Posterior vena cava (tissue), 2 donors: ENCODE measurements around the gene AFF3. TPM values are rescaled to one million over a fixed set of nuclear protein-coding genes. Genes with fewer than 3 reads are reported as not detected.

Experiments
- DNase-seq: peaks from one replicate; pipeline ENCODE4 v3.0.0-alpha.2; 2020; ENCODE audit warnings: low spot score
- intact Hi-C, 2 donors: fragments of 100-400 bp; cut with DNase I; formaldehyde crosslinking; loops; one replicate each; pipeline versions ENCODE4 v1.14.1 to v1.14.2; 2022 to 2023
- total RNA-seq, 2 donors: library from RNA; stranded (reverse); fragmentation: NEBNext Ultra II Directional; extraction: Animal tissue kit (Norgen Biotek cat#: 25700); gene quantifications; one replicate each; pipeline ENCODE4 v1.2.1, GENCODE V29; 2021
- donor health status: DM: yes; HTN: yes; CAD: no.
- donor health status: DM: yes; HTN: yes; CAD: no.

Gene AFF3
- total RNA-seq, 2 donors from 2014 or later = 15.5 to 26.4 TPM

DNA sequence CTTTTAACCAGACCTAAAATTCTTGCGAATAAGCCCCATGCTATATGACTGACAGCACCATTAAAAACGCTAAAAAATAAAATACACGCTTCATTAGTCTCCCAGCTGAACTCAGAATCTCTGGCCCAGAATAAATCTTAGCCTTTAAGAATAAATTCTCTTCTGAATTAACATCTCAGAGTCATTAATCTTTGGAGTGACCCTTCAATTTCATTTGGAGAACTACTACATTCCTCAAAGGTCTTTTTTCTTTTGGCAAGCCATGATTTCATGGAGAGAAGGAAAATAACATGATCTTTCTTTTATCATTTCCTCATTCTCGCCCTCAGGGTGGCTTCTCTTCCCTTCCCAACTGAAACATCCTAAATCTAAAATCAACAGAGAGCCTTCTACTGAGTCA, 259.0 kb downstream of the AFF3 start:
- DNase-seq = no peak
- intact Hi-C loops = no loop called here

DNA sequence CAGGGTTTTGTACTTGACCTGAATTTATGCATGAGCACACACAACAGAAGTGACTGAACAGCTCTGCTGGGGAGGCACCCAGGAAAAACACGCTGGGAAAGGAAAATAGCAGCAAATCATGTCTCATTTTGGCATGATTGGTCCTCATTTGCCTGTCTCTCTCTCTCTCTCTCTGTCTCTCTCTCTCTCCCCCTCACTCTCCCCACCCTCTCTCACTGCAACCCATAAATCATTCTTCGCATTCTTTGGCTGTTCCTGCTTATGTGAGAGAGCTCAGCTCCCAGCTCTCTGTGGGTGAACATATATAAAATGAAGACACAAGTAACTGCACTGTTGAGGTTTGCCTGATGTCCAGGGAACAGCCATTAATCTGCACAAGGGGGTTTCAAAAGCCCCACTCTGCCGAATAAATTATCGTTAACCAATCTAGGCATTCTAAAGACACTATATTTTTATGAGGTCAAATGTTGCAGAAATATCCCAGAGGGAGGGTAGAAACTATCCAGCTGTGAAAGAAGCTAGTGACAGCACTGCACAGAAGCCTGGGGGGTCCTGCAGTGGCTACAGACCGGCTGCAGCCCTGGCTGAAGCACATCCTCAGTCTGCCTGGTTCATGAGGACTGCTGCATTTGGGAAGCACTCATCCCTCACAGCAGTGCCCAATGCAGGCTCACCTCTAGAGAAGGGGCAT, 260.3 kb downstream of the AFF3 start:
- intact Hi-C loops = no loop called here

GRCh38 chr2:99880964-99881294, 261.5 kb downstream of the AFF3 start:
- DNase-seq = no peak
- intact Hi-C loops = no loop called here

More for the DNA sequence above, 260.3 kb downstream of the AFF3 start:
- DNase-seq = no peak

DNA sequence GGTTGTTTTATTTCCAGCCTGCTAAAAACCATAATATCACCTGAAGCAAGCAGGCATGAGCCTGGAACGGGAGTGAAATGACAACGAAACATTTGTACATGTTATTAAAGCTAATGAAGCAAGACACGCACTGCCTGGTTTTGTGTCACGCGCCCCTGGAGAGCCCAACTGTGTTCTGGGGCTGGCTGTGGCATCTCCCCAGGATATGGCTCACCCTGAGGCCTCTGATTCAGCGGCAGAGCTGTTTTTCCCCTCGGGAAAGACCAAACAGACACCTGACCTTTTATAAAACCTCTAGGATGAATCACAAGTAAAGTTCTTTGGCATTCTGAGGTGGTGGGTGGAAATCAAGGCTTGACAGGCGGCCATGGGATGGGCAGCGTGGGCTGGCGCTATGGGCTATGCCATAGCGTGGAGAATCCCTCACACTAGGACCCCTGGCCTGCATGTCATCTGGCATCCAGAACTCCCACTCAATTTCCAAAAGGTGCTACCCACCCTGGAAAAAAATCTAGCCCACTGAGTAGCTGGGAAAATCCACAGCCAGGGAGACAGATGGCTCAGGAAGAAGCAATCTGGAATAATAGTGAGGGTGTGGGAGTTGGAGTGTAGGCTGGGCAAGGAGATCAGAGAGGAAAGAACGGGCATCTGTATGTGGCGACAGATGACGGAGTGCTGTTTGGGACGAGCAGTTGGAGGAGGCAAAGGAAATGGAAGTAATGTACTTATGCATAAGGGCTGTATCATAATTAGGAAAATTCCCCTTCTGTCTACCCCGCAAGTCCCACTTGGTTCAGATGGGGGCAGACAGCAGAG, 262.0 kb downstream of the AFF3 start:
- DNase-seq = no peak
- intact Hi-C loops = no loop called here

DNA sequence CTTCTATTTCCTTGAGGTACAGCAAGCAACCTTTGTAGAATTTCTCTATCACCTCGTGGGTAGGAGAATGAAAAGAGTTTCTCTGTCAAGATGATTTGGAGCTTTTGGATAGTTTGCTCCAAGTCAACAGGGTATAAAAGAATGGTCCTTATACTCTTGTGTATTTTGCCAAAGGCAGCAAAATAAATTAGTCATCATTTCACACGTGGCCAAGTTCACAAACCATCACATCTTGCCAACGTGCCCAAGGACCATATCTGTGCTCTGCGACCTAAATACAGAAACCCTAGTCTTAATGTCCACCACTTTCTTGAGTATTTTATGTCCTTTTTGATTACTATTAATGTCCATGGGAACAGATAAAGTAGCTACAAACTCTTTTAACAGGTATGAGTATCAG, 262.9 kb downstream of the AFF3 start:
- DNase-seq = no peak
- intact Hi-C loops = no loop called here

DNA sequence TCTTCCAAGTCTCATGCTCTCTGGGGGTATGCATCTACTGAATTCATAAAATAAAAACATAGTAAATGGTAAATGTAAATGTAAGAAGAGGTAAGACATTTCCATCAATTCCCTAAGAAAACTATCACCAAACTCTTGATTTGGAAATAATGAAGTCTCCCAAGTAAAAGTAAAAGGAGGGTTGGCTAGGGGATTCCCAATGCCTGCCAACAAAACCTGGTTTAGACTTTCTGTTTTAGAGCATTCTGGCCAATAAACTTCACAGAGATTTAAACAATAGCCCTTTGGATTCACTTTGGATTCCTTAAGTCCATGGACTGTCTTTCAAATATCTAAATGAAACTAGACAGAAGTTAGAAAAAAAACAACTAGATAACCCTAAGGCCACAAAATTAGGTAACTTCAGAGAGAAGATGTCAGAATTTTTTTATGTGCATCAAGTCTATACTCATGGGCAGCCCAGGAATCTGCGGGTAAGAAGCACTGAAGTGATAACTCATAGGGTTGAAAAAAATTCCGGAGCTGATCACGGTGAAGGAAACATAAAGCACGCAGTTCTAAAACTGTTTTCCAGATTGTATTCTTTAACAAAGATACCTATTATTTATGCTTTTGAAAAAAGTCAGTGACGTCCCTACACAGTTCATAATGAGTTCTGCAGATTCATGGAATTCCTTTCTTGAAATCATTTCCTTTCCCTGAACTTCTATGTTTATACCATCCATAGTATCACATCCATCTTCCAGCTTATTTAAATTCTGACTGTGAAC, 263.6 kb downstream of the AFF3 start:
- intact Hi-C loops = no loop called here
- DNase-seq = no peak

DNA sequence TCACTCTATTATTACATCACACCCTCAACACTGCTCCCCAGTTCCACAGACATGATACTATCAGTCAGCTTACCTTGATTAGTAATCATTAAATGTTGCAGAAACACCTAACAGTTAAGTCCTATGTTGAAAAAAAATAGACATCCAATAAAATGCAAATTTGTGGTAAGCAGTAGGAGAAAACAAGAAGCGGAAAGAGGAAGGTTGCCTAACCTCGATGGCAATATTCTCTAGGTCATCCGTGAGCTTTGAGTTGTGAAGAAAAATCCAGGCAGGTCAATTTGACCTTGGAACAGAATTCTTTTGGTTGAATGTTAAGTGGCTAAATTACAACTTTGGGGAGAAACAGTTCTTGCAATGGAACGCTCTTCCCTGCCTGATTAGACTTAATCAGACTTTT, 264.4 kb downstream of the AFF3 start:
- intact Hi-C loops = no loop called here
- no peak for DNase-seq

- no peak for DNase-seq
- intact Hi-C loops = no loop called here
These were observed 265.4 kb downstream of the AFF3 start for GRCh38 chr2:99876956-99877355.

- no peak for DNase-seq
- intact Hi-C loops = no loop called here
These were observed 266.7 kb downstream of the AFF3 start for GRCh38 chr2:99875627-99876201.

DNA sequence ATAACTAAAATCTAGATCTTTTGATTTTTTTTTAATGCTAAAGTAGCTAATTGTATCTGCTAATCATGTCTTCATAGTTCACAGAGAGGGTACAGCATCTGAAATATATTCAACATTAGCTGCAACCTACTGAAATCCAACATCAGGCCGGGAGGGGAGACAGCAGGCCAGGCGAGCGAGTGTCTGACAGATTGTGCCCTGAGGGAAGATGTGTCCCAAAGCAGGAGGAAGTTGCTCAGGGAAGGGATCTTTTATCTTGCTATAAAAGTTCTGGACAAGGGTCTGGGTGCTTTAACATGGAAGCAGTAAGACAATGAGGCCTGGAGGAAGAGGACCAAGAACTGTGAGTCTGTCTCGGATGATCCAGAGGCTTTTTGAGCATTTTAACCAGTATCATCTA, 274.1 kb downstream of the AFF3 start:
- intact Hi-C loops = no loop called here
- DNase-seq = no peak

DNA sequence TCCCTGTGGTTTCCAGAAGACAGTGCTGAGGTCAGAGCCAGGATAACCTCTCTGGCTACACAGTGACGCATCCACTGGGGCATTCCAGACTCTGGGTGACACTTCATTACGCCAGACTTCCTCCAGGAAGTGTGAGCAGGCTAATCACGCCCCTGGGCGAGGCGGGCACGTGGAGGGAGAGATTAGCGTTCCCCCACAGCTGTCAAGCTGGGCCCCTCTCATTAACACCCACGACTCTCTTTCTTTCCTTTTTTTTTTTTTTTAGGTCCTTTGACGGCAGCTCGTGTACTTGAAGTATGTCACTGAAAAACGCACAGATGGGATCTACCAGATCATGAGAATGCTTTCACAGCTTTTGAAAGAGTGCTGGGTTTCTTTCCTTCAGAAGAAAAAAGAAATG, 274.6 kb downstream of the AFF3 start:
- intact Hi-C loops = loop anchor here in 1 of 2 donors (2.0 kb wide), 1 partner anchor 21 kb away; no protein-coding TSS in a partner anchor
- no peak for DNase-seq

- no peak for DNase-seq
- intact Hi-C loops = loop anchor here in 1 of 2 donors (2.0 kb wide), 1 partner anchor 19 kb away; no protein-coding TSS in a partner anchor
These were observed 276.3 kb downstream of the AFF3 start for GRCh38 chr2:99865818-99866676.

DNA sequence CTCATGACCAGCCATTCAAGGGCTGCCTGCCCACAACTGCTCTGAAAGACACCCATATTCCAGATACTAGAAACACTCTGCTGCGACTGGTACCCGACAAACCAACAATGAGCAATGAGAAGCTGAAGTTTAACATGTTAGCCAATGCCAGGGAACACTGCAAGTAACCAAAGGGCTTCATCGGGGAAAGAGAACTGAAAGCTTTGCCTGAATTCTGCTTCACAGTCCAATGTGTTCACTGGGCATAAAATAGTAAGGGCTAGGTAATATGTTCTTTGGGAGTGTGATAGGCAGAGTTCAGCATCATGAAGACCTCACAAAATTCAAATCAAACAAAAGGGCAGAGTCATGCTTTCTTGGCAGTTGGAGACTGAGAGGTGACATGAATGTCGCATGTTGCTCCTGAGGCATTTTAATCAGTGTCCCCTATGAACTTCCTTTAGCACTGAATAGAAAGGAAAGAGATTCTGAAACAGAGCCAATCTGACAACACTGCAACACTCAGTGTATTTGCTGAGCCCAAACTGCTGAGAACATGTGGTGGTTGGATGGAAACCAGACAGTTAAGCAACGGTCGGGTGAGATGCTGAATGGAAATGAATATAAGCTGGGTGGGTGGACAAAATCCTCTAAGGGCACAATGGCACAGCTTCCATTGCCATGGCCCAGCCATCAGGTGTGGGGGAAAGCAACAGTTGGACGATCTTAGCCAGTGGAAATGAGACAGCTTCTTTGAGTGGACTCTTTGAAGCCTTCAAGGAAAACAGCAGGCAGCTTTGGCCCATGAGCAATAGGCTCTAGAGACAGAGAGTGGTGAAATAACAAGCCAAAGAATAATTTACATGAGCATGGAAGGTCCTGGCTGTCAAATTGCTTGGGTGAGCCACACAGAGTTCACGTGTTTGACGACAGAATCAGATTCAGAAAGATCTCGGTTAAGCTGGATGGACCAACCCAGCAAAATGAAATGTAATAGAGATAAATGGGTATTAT, 277.5 kb downstream of the AFF3 start:
- DNase-seq = no peak

DNA sequence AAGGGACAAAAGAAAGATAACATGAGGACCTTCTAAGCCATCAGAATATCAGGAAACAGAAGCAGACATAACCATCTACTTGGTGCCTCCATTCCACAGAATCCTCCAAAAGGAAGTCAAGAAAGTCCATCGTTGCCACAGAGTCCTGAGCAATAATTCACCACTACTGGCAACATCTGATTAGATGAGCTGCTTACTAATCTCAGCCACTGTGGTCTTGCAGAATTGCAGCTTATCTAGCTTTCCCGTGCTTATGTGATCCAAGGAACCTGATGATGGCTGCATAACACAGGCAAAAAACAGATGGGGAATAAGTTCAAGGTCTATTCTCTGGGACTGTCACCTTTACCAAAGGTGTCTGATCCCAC, 278.5 kb downstream of the AFF3 start:
- intact Hi-C loops = no loop called here
- DNase-seq = no peak

More for the DNA sequence above, 277.5 kb downstream of the AFF3 start:
- intact Hi-C loops = no loop called here

DNA sequence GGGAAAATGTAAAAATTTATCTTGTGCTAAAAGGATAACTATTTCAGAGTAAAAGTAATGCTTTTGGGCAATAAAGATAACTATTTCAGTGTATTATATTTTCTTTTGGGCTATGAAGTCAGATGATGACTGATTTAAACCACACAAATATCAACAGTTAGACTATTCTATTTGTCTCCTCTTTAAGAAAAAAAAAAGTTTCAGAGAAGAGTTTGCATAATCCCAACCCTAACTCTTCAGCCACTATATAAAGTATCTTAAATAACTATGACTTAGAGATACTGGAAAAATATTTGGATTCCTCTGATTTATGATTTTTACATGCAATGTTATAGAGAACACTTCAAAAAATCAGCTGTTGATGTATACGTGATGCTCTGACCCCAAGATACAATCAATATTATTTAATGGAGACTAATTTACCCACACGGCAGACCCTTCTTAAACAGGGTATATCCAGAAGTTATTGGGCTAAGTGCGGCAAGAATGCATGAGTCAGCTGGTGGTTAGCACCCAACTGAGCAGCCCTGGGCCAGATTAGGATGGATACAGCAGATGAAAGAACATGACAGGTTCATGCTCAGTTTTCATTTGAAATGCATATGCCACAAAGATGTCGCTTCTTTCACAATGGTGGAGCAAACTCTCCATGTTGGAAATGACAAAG, 279.0 kb downstream of the AFF3 start:
- no peak for DNase-seq
- intact Hi-C loops = no loop called here

- DNase-seq = no peak
- intact Hi-C loops = no loop called here
These were observed 279.8 kb downstream of the AFF3 start for GRCh38 chr2:99862566-99862965.

GRCh38 chr2:99861376-99861760, 281.0 kb downstream of the AFF3 start:
- no peak for DNase-seq
- intact Hi-C loops = no loop called here
